GM19395 (cell line): Measurements from ENCODE around the gene PLEKHG2.

Experiments
- ATAC-seq: cut with Tn5 transposase; IDR thresholded peaks from one replicate; pipeline ENCODE4 v1.9.1; 2021; ENCODE audit warnings: mild to moderate bottlenecking, moderate library complexity; ENCODE audit not compliant: unreplicated experiment

Gene PLEKHG2

GRCh38 chr19:39382991-39383828, 29.3 kb upstream of the PLEKHG2 start:
- no peak for ATAC-seq

- ATAC-seq: no peak
Observed at GRCh38 chr19:39384839-39385568, 27.5 kb upstream of the PLEKHG2 start.

- ATAC-seq: no peak
Observed at GRCh38 chr19:39385629-39386411, 26.6 kb upstream of the PLEKHG2 start.

GRCh38 chr19:39386557-39386956, 25.9 kb upstream of the PLEKHG2 start:
- ATAC-seq: no peak

- ATAC-seq: no peak
Observed at GRCh38 chr19:39388657-39389056, 23.8 kb upstream of the PLEKHG2 start.

GRCh38 chr19:39389631-39390414, 22.6 kb upstream of the PLEKHG2 start:
- no peak for ATAC-seq

- no peak for ATAC-seq
Observed at GRCh38 chr19:39390451-39390750, 22.1 kb upstream of the PLEKHG2 start.

GRCh38 chr19:39390751-39391437, 21.6 kb upstream of the PLEKHG2 start, which contains the start of the genes MED29 and PAF1:
Gene MED29, plus strand, starts transcription at chr19:39391378. Its CDS starts 45 bp downstream, at chr19:39391423.
Gene PAF1, minus strand, starts transcription at chr19:39391106. Its CDS starts 242 bp downstream, at chr19:39390864.
- peak; percentile 89 for ATAC-seq

GRCh38 chr19:39397360-39398296, 14.8 kb upstream of the PLEKHG2 start:
- ATAC-seq: no peak

- no peak for ATAC-seq
Observed at GRCh38 chr19:39398297-39398864, 14.1 kb upstream of the PLEKHG2 start.

- no peak for ATAC-seq
Observed at GRCh38 chr19:39399668-39400050, 12.8 kb upstream of the PLEKHG2 start.

- ATAC-seq: no peak
Observed at GRCh38 chr19:39400061-39400460, 12.4 kb upstream of the PLEKHG2 start.

- no peak for ATAC-seq
Observed at GRCh38 chr19:39401070-39401548, 11.4 kb upstream of the PLEKHG2 start.

- ATAC-seq: no peak
Observed at GRCh38 chr19:39401549-39402345, 10.7 kb upstream of the PLEKHG2 start.

- no peak for ATAC-seq
Observed at GRCh38 chr19:39402346-39403300, 9.8 kb upstream of the PLEKHG2 start.
